Activated T-helper 1 cell treated with anti-CD3 and anti-CD28 coated beads, Interleukin-12 subunit alpha, Interleukin-12 subunit beta, Interleukin-2, Interleukin-4 antibody, amounts not matched to agents 30 ng/mL and 10 ng/mL and 1 ng/mL, durations not matched to agents 14 hours and 24 hours and 36 hours (primary cell): Measurements from ENCODE around the gene SND1. TPM values are rescaled to one million over a fixed set of nuclear protein-coding genes. Genes with fewer than 3 reads are reported as not detected.

Experiments
- DNase-seq: peaks from one replicate; pipeline ENCODE4 v3.0.0; 2021; ENCODE audit warnings: low spot score
- H3K27ac Mint-ChIP-seq: one replicate; pipeline ENCODE4 v1.8.0; 2021; ENCODE audit warnings: mild to moderate bottlenecking, mixed read lengths
- H3K27me3 Mint-ChIP-seq: one replicate; pipeline ENCODE4 v1.8.0; 2022; ENCODE audit warnings: mild to moderate bottlenecking, moderate library complexity, mixed read lengths; ENCODE audit not compliant: insufficient read depth
- H3K36me3 Mint-ChIP-seq: one replicate; pipeline ENCODE4 v1.8.0; 2021; ENCODE audit warnings: low read depth, mixed read lengths
- H3K4me1 Mint-ChIP-seq: one replicate; pipeline ENCODE4 v1.8.0; 2021; ENCODE audit warnings: low read depth, mixed read lengths
- H3K4me3 Mint-ChIP-seq: one replicate; pipeline ENCODE4 v1.8.0; 2021; ENCODE audit warnings: mild to moderate bottlenecking, moderate library complexity, mixed read lengths
- H3K9me3 Mint-ChIP-seq: one replicate; pipeline ENCODE4 v1.8.0; 2021; ENCODE audit warnings: mixed read lengths
- intact Hi-C: fragments of 100-400 bp; cut with micrococcal nuclease; formaldehyde crosslinking; loops from one replicate; pipeline ENCODE4 v1.15.1; 2024
- total RNA-seq: library from RNA; stranded (reverse); gene quantifications from 2 replicates; pipeline ENCODE4 v1.2.3, GENCODE V29; 2022

SND1 gene
- total RNA-seq, 1 donor from 2014 or later, result 292 TPM

- Mint-ChIP-seq H3K27me3 (no peaks in the 10 kb centered on the region), H3K27ac (no peak overlapping the region), H3K9me3 (no peaks in the 10 kb centered on the region), H3K4me3 (no peak overlapping the region), H3K36me3 (peaks cover 3% of the 10 kb centered on the region), H3K4me1 (peaks cover 19% of the 10 kb centered on the region)
- intact Hi-C loops, result no loop called here
- DNase-seq, result no peak
These were observed 142.1 kb downstream of the SND1 start for GRCh38 chr7:127794136-127794535.

DNA sequence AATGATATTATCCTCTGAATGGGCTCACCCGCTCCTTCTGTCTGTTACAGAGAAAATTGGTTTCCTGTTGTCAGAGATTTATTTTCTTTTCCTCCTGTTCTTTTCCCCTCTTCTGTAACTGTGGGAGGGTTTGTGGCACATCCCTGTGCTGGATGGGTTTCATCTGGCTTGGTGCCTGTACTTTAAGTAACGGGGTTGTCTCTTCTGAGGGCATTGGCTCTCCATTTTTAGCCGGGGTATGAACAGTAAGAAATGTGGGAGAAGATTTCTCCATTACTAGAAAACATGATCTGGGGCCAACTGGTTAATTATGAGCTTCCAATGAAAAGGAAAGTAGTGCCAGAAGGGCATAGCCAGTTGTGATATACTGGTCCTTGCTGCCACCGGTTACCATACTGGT is 142.6 kb downstream of the SND1 start:
- peaks cover 3% of the 10 kb centered on the region for H3K36me3 Mint-ChIP-seq
- no peak for DNase-seq
- no peak overlapping the region for H3K4me3 Mint-ChIP-seq
- intact Hi-C loops, result no loop called here
- H3K27ac Mint-ChIP-seq, result no peak overlapping the region
- H3K9me3 Mint-ChIP-seq, result no peaks in the 10 kb centered on the region
- peaks cover 22% of the 10 kb centered on the region for H3K4me1 Mint-ChIP-seq
- H3K27me3 Mint-ChIP-seq, result no peaks in the 10 kb centered on the region

GRCh38 chr7:127798023-127798422 is 146.0 kb downstream of the SND1 start:
- no peaks in the 10 kb centered on the region for H3K27me3 Mint-ChIP-seq
- no peak overlapping the region for H3K4me3 Mint-ChIP-seq
- no peaks in the 10 kb centered on the region for H3K9me3 Mint-ChIP-seq
- DNase-seq, result no peak
- H3K4me1 Mint-ChIP-seq, result peaks cover 19% of the 10 kb centered on the region
- intact Hi-C loops, result no loop called here
- no peak overlapping the region for H3K27ac Mint-ChIP-seq
- peaks cover 1% of the 10 kb centered on the region for H3K36me3 Mint-ChIP-seq

DNA sequence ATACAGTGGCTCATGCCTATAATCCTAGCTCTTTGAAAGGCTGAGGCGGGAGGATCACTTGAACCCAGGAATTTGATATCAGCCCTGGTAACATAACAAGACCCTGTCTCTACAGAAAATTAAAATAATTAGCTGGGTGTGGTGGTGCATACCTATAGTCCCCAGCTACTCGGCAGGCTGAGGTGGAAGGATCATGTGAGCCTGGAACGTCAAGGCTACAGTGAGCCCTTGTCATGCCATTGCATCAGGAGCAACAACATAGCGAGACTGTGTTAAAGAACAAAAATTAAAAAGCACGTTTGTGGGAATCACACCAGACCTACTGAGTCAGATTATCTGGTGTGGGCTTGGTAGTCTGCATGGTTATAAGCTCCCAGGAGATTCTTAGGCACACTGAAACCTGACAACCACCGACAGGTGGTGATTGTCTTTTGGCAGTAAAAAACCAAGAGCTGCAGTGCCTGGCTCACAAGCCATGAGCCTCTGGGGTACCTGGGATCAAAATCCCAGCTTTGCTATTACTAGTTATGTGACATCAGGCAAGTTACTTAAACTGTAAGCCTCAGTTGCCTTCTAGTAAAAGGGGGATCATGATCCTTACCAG is 146.9 kb downstream of the SND1 start:
- Mint-ChIP-seq H3K4me1 (peaks cover 16% of the 10 kb centered on the region), H3K27me3 (no peaks in the 10 kb centered on the region), H3K27ac (no peak overlapping the region), H3K36me3 (peaks cover 1% of the 10 kb centered on the region), H3K9me3 (no peaks in the 10 kb centered on the region), H3K4me3 (no peak overlapping the region)
- intact Hi-C loops, result no loop called here
- no peak for DNase-seq

GRCh38 chr7:127799535-127800305 is 147.7 kb downstream of the SND1 start:
- peaks cover 16% of the 10 kb centered on the region for H3K4me1 Mint-ChIP-seq
- no peak overlapping the region for H3K27ac Mint-ChIP-seq

DNA sequence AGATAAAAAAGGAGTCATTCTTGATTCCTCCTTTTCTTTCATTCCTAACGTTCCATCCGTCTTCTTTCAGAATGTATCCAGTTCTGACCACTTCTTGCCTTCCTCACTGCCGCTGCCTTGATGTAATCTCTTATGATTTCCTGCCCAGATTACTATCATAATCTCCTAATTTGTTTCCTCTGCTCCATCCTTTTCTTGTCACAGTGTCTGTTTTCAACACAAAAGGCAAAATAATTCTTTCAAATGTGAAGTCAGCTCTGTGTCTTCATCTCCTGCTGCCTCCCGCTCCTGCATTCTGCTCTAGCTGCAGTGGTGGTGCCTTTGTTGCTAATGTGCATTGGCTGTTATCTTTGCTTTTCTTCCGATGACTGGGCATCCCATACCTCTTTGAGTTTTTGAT is 150.9 kb downstream of the SND1 start:
- intact Hi-C loops, result no loop called here
- Mint-ChIP-seq H3K9me3 (no peaks in the 10 kb centered on the region), H3K36me3 (peaks cover 7% of the 10 kb centered on the region), H3K27me3 (no peaks in the 10 kb centered on the region), H3K27ac (no peak overlapping the region), H3K4me1 (peaks cover 23% of the 10 kb centered on the region), H3K4me3 (no peak overlapping the region)
- DNase-seq, result no peak

More at GRCh38 chr7:127799535-127800305, 147.7 kb downstream of the SND1 start:
- H3K27me3 Mint-ChIP-seq, result no peaks in the 10 kb centered on the region
- H3K9me3 Mint-ChIP-seq, result no peaks in the 10 kb centered on the region
- H3K36me3 Mint-ChIP-seq, result peaks cover 1% of the 10 kb centered on the region
- no peak for DNase-seq
- H3K4me3 Mint-ChIP-seq, result no peak overlapping the region
- intact Hi-C loops, result no loop called here

- Mint-ChIP-seq H3K9me3 (no peaks in the 10 kb centered on the region), H3K36me3 (peaks cover 9% of the 10 kb centered on the region), H3K27ac (no peak overlapping the region), H3K4me3 (no peak overlapping the region), H3K4me1 (peaks cover 23% of the 10 kb centered on the region), H3K27me3 (no peaks in the 10 kb centered on the region)
- intact Hi-C loops, result no loop called here
- DNase-seq, result no peak
These were observed 151.6 kb downstream of the SND1 start for GRCh38 chr7:127803626-127804025.

DNA sequence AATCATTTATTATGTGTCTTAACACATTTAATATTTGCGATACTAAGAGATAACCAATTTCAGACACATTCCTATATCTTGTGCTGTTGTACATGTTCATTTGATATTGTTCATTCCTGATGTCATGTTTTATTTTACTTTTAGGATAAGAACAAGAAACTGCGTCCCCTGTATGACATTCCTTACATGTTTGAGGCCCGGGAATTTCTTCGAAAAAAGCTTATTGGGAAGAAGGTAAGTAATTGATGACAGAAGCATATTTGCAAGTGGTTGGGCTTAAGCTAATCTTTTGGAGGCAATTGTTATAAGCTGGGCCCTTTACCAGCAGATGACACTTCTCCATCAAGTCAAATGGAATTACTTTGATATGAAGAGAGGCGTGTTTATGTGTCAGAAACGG is 155.3 kb downstream of the SND1 start:
- no peaks in the 10 kb centered on the region for H3K9me3 Mint-ChIP-seq
- no peak overlapping the region for H3K27ac Mint-ChIP-seq
- no peak for DNase-seq
- peaks cover 25% of the 10 kb centered on the region for H3K36me3 Mint-ChIP-seq
- intact Hi-C loops, result loop anchor here (2.0 kb wide), 1 partner anchor 13 kb away; no protein-coding TSS in a partner anchor
- H3K4me1 Mint-ChIP-seq, result peaks cover 37% of the 10 kb centered on the region
- H3K27me3 Mint-ChIP-seq, result no peaks in the 10 kb centered on the region
- H3K4me3 Mint-ChIP-seq, result no peak overlapping the region

DNA sequence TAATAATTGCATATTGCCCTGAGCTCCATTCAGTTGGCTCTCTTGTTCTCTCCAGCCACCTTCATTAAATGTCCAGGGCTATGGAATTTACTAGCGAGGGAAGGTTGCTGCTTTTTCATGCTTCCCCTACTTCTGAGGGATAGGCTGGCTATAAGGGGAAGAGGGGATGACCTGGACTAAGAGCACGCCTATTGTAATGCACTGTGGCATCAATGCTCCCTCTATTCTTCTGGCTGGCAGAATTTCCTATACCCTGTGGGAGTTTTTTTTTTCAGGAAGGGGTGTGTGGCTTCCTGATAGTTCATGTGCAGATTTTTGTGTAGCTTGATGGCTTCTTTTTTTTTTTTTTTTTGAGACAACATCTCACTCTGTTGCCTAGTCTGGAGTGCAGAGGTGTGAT is 155.8 kb downstream of the SND1 start:
- H3K36me3 Mint-ChIP-seq, result peaks cover 29% of the 10 kb centered on the region
- no peaks in the 10 kb centered on the region for H3K9me3 Mint-ChIP-seq
- peaks cover 42% of the 10 kb centered on the region for H3K4me1 Mint-ChIP-seq
- intact Hi-C loops, result loop anchor here (2.0 kb wide), 1 partner anchor 13 kb away; no protein-coding TSS in a partner anchor
- DNase-seq, result no peak
- H3K27ac Mint-ChIP-seq, result no peak overlapping the region
- H3K27me3 Mint-ChIP-seq, result no peaks in the 10 kb centered on the region
- H3K4me3 Mint-ChIP-seq, result no peak overlapping the region

DNA sequence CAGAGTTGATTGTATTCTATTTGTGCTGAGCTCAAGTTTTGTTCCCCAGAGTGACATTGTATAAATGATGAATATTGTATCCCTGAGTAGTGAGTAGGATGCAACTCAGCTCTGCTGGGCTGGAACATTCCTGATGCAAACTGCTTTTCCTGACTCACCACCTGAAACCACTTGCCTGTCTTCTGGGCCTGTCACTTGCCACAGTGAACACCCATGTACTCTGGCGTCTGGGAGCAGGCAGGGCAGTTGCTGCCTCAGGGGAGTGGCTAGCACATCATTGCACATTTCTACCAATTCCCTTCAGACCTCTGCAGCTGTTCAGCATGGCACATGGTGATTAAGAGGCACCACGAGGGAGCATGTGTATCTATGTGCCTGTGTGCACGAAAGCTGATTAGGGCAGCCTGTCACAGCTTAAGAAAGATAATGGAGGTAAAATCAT is 157.3 kb downstream of the SND1 start:
- Mint-ChIP-seq H3K4me3 (no peak overlapping the region), H3K36me3 (peaks cover 32% of the 10 kb centered on the region), H3K4me1 (peaks cover 56% of the 10 kb centered on the region), H3K9me3 (no peaks in the 10 kb centered on the region), H3K27ac (no peak overlapping the region), H3K27me3 (no peaks in the 10 kb centered on the region)
- no peak for DNase-seq
- intact Hi-C loops, result no loop called here

DNA sequence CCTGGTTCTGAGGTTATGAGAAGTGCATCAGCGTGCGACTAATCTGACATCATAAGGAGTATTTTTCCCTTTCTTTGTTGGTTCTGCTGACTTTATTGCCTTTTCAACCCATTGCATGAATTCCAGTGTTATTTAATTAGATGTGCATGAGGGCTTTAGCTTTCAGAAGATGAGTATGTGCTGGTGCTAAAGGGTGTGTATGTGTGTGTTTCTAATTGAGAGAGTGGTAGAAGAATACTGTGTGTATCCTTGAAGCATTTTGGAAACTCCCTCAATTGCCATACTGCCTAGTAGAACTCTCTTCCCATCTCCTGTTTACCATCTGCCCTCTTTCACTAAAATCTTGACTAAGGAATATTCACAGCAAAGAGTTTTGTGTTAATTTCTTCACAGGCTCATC is 158.1 kb downstream of the SND1 start:
- no peak overlapping the region for H3K27ac Mint-ChIP-seq
- peaks cover 62% of the 10 kb centered on the region for H3K4me1 Mint-ChIP-seq
- no peak overlapping the region for H3K4me3 Mint-ChIP-seq
- peaks cover 31% of the 10 kb centered on the region for H3K36me3 Mint-ChIP-seq
- no peaks in the 10 kb centered on the region for H3K27me3 Mint-ChIP-seq
- intact Hi-C loops, result no loop called here
- no peaks in the 10 kb centered on the region for H3K9me3 Mint-ChIP-seq
- no peak for DNase-seq

GRCh38 chr7:127810696-127811660 is 159.0 kb downstream of the SND1 start:
- DNase-seq, result no peak
- Mint-ChIP-seq H3K9me3 (no peaks in the 10 kb centered on the region), H3K4me3 (no peak overlapping the region), H3K36me3 (peaks cover 26% of the 10 kb centered on the region), H3K4me1 (peaks cover 64% of the 10 kb centered on the region), H3K27me3 (no peaks in the 10 kb centered on the region), H3K27ac (no peak overlapping the region)
- intact Hi-C loops, result no loop called here
